Neural cell (in vitro differentiated cells): ENCODE data around the gene POLA2. TPM values are rescaled to one million over a fixed set of nuclear protein-coding genes. Genes with fewer than 3 reads are reported as not detected.

Source experiments
- H2AFZ ChIP-seq: fragments of 200-600, 300-800 bp; sonication (generic), shearing (Covaris generic); 2 replicates; pipeline ENCODE4 v1.6.0; 2014; ENCODE audit warnings: low read depth, mild to moderate bottlenecking, antibody characterized with exemption, low read length, moderate library complexity
- H3F3A ChIP-seq: fragments of 200-600 bp; shearing (Covaris generic); 2 replicates; pipeline ENCODE4 v1.6.1; 2016; ENCODE audit warnings: mild to moderate bottlenecking, moderate library complexity, mixed read lengths, antibody characterized with exemption, low read length; ENCODE audit not compliant: insufficient read depth, poor library complexity, severe bottlenecking
- H3K27ac ChIP-seq: fragments of 200-600, 300-800 bp; sonication (generic), shearing (Covaris generic); 2 replicates; pipeline ENCODE4 v1.5.1; 2014; ENCODE audit warnings: mild to moderate bottlenecking, low read length, moderate library complexity
- H3K27me3 ChIP-seq: fragments of 300-800, 200-600 bp; sonication (generic), shearing (Covaris generic); 2 replicates; pipeline ENCODE4 v1.6.0; 2014; ENCODE audit warnings: mild to moderate bottlenecking, low read depth, low read length, moderate library complexity; ENCODE audit not compliant: insufficient read depth
- H3K36me3 ChIP-seq: fragments of 300-800, 200-600 bp; sonication (generic), shearing (Covaris generic); 2 replicates; pipeline ENCODE4 v1.5.1; 2014; ENCODE audit warnings: mild to moderate bottlenecking, antibody characterized with exemption, low read length, moderate library complexity; ENCODE audit not compliant: insufficient read depth
- H3K4me2 ChIP-seq: fragments of 300-800, 200-600 bp; sonication (generic), shearing (Covaris generic); 2 replicates; pipeline ENCODE4 v1.6.0; 2014; ENCODE audit warnings: mild to moderate bottlenecking, low read length
- H3K4me3 ChIP-seq: fragments of 300-800, 200-600 bp; sonication (generic), shearing (Covaris generic); 2 replicates; pipeline ENCODE4 v1.5.1; 2014; ENCODE audit warnings: mild to moderate bottlenecking, low read length, moderate library complexity
- H3K79me2 ChIP-seq: fragments of 200-600 bp; shearing (Covaris generic); replicated peaks from 2 replicates; pipeline ENCODE4 v1.6.0; 2014; ENCODE audit warnings: mild to moderate bottlenecking, low read length, moderate library complexity; ENCODE audit not compliant: insufficient read depth
- H3K9ac ChIP-seq: fragments of 300-800, 200-600 bp; sonication (generic), shearing (Covaris generic); 2 replicates; pipeline ENCODE4 v1.6.1; 2016; ENCODE audit warnings: mild to moderate bottlenecking, low read length, mixed read lengths
- H3K9me2 ChIP-seq: fragments of 200-600 bp; shearing (Covaris generic); 2 replicates; pipeline ENCODE4 v1.6.1; 2016; ENCODE audit warnings: mild to moderate bottlenecking, low read length, mixed read lengths; ENCODE audit not compliant: insufficient read depth
- H3K9me3 ChIP-seq: fragments of 200-600, 300-800 bp; sonication (generic), shearing (Covaris generic); 2 replicates; pipeline ENCODE4 v1.6.1; 2016; ENCODE audit warnings: mild to moderate bottlenecking, mixed run types, low read length, moderate library complexity, mixed read lengths
- H4K20me1 ChIP-seq: fragments of 200-600 bp; shearing (Covaris generic); 2 replicates; pipeline ENCODE4 v1.6.1; 2016; ENCODE audit warnings: mild to moderate bottlenecking, mixed run types; ENCODE audit not compliant: insufficient read depth
- CTCF ChIP-seq: fragments of 450-650 bp; IDR thresholded peaks from 2 replicates; pipeline ENCODE4 v1.5.1; 2014; ENCODE audit warnings: antibody characterized with exemption, mild to moderate bottlenecking, moderate library complexity; ENCODE audit not compliant: poor library complexity, severe bottlenecking
- EP300 ChIP-seq: fragments of 450-650 bp; conservative IDR thresholded peaks from 2 replicates; pipeline ENCODE4 v1.6.1; 2014; ENCODE audit warnings: antibody characterized with exemption, mild to moderate bottlenecking, moderate library complexity; ENCODE audit not compliant: poor library complexity, severe bottlenecking
- EZH2 ChIP-seq: fragments of 200-600, 300-800 bp; shearing (Covaris generic), sonication (generic); IDR thresholded peaks from 2 replicates; pipeline ENCODE4 v1.6.1; 2014; ENCODE audit warnings: antibody characterized with exemption, low read length, borderline replicate concordance, mild to moderate bottlenecking; ENCODE audit not compliant: insufficient read depth, poor library complexity, severe bottlenecking
- MXI1 ChIP-seq: fragments of 450-650 bp; conservative IDR thresholded peaks from 2 replicates; pipeline ENCODE4 v1.6.1; 2014; ENCODE audit warnings: antibody characterized with exemption, mild to moderate bottlenecking; ENCODE audit not compliant: poor library complexity, severe bottlenecking
- POLR2AphosphoS5 ChIP-seq: IDR thresholded peaks from 2 replicates; pipeline ENCODE4 v1.6.1; 2012
- RAD21 ChIP-seq: fragments of 450-650 bp; conservative IDR thresholded peaks from 2 replicates; pipeline ENCODE4 v1.6.1; 2014; ENCODE audit warnings: antibody characterized with exemption, mild to moderate bottlenecking, moderate library complexity
- REST ChIP-seq: IDR thresholded peaks from 2 replicates; pipeline ENCODE4 v1.6.1; 2012; ENCODE audit warnings: borderline replicate concordance
- SMC3 ChIP-seq: fragments of 450-650 bp; conservative IDR thresholded peaks from 2 replicates; pipeline ENCODE4 v1.6.1; 2014; ENCODE audit warnings: antibody characterized with exemption, mild to moderate bottlenecking, moderate library complexity; ENCODE audit not compliant: poor library complexity
- TAF1 ChIP-seq: IDR thresholded peaks from 2 replicates; pipeline ENCODE4 v1.6.1; 2012; ENCODE audit warnings: low read depth
- polyA plus RNA-seq: library from polyadenylated mRNA; depleted of rRNA; stranded (reverse); fragments of >200 nt; gene quantifications from 2 replicates; pipeline ENCODE4 v1.2.3, GENCODE V29; 2014

The POLA2 gene
- polyA plus RNA-seq, 1 donor from 2014 or later, result 4.3 TPM

GRCh38 chr11:65303555-65303954 lies 41.8 kb downstream of the POLA2 start:
- Histone ChIP-seq H3K9ac (no peak overlapping the region), H3K27ac (no peak overlapping the region), H4K20me1 (no peaks in the 10 kb centered on the region), H3K36me3 (no peaks in the 10 kb centered on the region), H3K4me3 (no peak overlapping the region), H3K79me2 (no peaks in the 10 kb centered on the region), H3K9me3 (no peaks in the 10 kb centered on the region), H3K27me3 (no peaks in the 10 kb centered on the region), H3K4me2 (no peak overlapping the region), H3F3A (no peaks in the 10 kb centered on the region), H2AFZ (no peak overlapping the region), H3K9me2 (no peaks in the 10 kb centered on the region)
- no peak for TF ChIP-seq POLR2AphosphoS5
- no peak for TF ChIP-seq TAF1
- TF ChIP-seq MXI1, result no peak
- no peak for TF ChIP-seq EZH2
- no peak for TF ChIP-seq RAD21
- no peak for TF ChIP-seq SMC3
- no peak for TF ChIP-seq EP300
- no peak for TF ChIP-seq REST
- no peak for TF ChIP-seq CTCF

GRCh38 chr11:65304110-65304509 lies 42.3 kb downstream of the POLA2 start:
- no peaks in the 10 kb centered on the region for H3K79me2 ChIP-seq
- no peaks in the 10 kb centered on the region for H3K36me3 ChIP-seq
- H3K9ac ChIP-seq, result no peak overlapping the region
- no peak overlapping the region for H3K4me3 ChIP-seq
- H3F3A ChIP-seq, result no peaks in the 10 kb centered on the region
- H4K20me1 ChIP-seq, result no peaks in the 10 kb centered on the region
- H3K4me2 ChIP-seq, result no peak overlapping the region
- H3K9me3 ChIP-seq, result no peaks in the 10 kb centered on the region
- no peak overlapping the region for H2AFZ ChIP-seq
- no peak for TF ChIP-seq EP300
- no peak for TF ChIP-seq REST
- TF ChIP-seq EZH2, result no peak
- no peak for TF ChIP-seq MXI1
- TF ChIP-seq POLR2AphosphoS5, result no peak
- TF ChIP-seq TAF1, result no peak
- no peaks in the 10 kb centered on the region for H3K27me3 ChIP-seq
- no peaks in the 10 kb centered on the region for H3K9me2 ChIP-seq
- no peak overlapping the region for H3K27ac ChIP-seq
